Urinary bladder (tissue), 4 donors: ENCODE results near the gene PPP2R2B. TPM values are rescaled to one million over a fixed set of nuclear protein-coding genes. Genes with fewer than 3 reads are reported as not detected.

Experiments used
- DNase-seq: peaks from one replicate; pipeline ENCODE4 v3.0.0-alpha.2; 2015; ENCODE audit errors: extremely low spot score
- H3K27ac ChIP-seq: one replicate; pipeline ENCODE4 v1.5.1; 2013; ENCODE audit warnings: low read depth, mild to moderate bottlenecking, moderate library complexity
- H3K36me3 ChIP-seq: one replicate; pipeline ENCODE4 v1.6.1; 2013; ENCODE audit warnings: mild to moderate bottlenecking, moderate library complexity; ENCODE audit not compliant: insufficient read depth
- H3K4me1 ChIP-seq: one replicate; pipeline ENCODE4 v1.6.1; 2013; ENCODE audit warnings: mild to moderate bottlenecking, moderate library complexity; ENCODE audit not compliant: insufficient read depth
- H3K4me3 ChIP-seq: one replicate; pipeline ENCODE4 v1.5.1; 2013; ENCODE audit warnings: low read depth, low read length
- WGBS: extraction: QIAGEN DNeasy Blood & Tissue Kit; methylation state at CpG from one replicate; pipeline ENCODE4 v1.1.7; 2013; 5-methylcytosine and 5-hydroxymethylcytosine counted together
- polyA plus RNA-seq: library from polyadenylated mRNA; stranded (reverse); fragments of 200-250 nt; gene quantifications from one replicate; pipeline ENCODE4 v1.2.3, GENCODE V29; 2013
- total RNA-seq: library from RNA; depleted of rRNA; stranded (reverse); fragments of >200 nt; gene quantifications from one replicate; pipeline ENCODE4 v1.2.3, GENCODE V29; 2014
- donor health status: healthy with polysubstance abuse.
- donor health status: healthy.

Gene PPP2R2B
- total and polyA plus RNA-seq, 2 donors = 9.8 to 11.8 TPM

DNA sequence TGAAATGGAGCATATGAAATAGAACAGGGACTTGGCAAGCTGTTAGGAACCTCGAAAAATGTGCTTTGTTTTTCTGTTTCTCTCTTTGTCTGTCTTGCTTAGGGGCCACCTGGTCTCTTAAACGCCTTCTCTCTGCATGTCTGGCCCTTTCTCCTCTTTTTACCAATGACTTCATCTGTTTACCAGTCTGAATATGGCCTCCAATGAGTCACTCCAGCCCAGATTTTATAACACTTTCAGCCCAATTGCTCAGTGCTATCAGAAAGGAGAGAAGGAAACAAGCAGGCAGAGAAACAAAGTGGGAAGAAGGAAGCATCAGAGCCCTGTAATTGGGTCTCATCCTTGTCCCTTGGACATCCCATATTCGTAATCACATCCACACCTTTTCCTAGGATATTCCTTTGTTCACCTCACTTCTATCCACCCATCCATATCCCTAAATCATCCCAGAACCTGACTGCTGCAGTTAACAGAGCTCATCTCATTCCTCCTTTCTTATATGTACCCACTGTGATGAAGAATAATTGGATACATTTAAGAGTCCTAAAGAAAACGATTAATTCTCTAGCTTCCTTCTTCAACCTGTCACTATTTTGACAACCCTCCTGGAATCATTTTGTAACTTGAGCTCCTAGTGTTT, 210.8 kb downstream of the PPP2R2B start:
- Histone ChIP-seq H3K4me1 (no peaks in the 10 kb centered on the region), H3K4me3 (no peak overlapping the region), H3K27ac (no peak overlapping the region), H3K36me3 (no peaks in the 10 kb centered on the region)
- WGBS = 33% methylated on average over 4 of the region's 4 CpGs
- no peak for DNase-seq

DNA sequence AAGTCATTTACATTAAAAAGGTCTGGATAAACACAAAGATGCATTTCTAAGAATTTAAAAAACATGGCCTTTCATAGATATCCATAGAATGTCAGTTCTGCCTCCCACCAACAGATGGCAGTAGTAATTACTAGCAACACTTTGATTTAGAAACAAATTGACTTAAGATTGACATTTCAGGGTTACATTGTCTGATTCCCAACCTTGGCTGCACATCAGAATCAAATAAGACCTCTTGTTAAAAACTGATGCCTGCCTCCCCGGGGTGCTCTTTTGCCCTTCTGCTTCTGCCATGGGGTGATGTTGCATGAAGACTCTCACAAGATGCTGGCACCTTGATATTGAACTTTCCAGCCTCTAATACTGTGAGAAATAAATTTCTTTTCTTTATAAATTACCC, 216.3 kb downstream of the PPP2R2B start:
- DNase-seq = no peak
- no peaks in the 10 kb centered on the region for H3K36me3 ChIP-seq
- H3K4me3 ChIP-seq = no peak overlapping the region
- H3K27ac ChIP-seq = no peak overlapping the region
- no peaks in the 10 kb centered on the region for H3K4me1 ChIP-seq
- WGBS = 88% methylated on average over 1 of the region's 1 CpG

DNA sequence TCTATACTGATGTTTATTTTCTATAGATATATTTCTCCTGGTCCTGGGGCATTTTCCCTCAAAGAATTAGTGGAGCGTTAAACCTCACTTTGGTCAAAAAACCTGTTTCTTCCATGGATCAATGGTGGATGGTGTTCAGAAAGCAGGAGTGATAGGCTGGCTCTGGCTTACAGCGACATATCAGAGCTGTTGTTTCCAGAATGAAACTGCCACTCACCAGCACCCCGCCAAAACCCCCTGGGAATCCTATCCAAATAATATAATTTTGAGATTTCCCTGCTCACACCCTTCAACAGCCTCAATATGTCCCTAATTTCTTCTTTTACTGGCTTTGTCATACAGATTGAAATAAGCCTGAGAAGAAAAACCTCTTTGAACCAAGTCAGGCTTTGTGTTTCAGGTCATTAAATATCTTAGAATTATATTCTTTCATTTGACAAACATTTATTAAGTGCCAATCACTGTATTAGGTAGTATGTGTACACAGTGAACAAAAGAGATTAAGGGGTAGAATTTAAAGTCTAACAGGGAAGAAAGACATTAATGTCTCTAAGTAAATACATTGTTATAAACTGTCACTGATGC, 218.1 kb downstream of the PPP2R2B start:
- WGBS = 86% methylated on average over 3 of the region's 3 CpGs
- DNase-seq = no peak
- H3K4me3 ChIP-seq = no peak overlapping the region
- no peaks in the 10 kb centered on the region for H3K36me3 ChIP-seq
- H3K27ac ChIP-seq = no peak overlapping the region
- H3K4me1 ChIP-seq = no peaks in the 10 kb centered on the region

DNA sequence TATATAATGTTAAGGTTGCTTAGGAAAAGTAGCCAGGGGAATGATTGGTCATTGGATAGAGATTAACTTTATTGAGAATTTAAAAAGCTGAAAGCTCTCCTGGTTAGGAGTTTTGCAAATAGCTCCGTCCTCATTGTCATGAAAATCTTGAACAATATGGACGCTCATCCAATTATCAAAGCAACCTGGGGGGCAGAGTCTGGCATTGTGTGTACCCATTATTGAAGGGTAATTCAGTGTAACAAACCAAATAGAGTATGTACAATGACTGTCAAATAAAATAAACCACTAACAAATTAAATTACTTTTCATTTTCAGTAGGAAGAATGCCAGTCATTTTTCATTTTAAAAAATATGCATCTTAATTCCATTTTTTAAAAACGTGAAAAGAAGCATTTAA, 218.6 kb downstream of the PPP2R2B start:
- WGBS = 74% methylated on average over 3 of the region's 3 CpGs
- no peak overlapping the region for H3K4me3 ChIP-seq

DNA sequence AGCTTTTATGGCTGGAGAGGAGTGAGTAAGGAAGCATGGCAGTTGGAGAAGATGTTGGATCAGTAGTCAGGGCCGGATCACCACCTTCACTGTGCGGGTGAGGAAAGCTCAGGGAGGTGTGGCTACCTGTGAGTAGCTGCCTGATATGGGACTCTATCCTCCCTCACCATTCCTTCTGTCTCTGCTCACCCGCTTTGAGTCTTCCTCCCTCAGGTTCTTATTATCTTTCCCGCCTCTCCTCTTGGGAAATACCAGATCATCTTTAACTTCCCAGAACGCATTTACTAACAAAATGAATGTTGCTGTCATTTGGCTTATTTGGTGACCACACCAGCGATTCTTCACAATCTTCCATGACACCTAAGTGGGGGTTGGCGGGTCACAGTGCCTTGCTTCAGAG, 221.9 kb downstream of the PPP2R2B start:
- 88% methylated on average over 7 of the region's 7 CpGs for WGBS
- no peak overlapping the region for H3K4me3 ChIP-seq
- DNase-seq = no peak
- H3K27ac ChIP-seq = no peak overlapping the region
- no peaks in the 10 kb centered on the region for H3K36me3 ChIP-seq
- no peaks in the 10 kb centered on the region for H3K4me1 ChIP-seq

More for the DNA sequence above, 218.6 kb downstream of the PPP2R2B start:
- Histone ChIP-seq H3K36me3 (no peaks in the 10 kb centered on the region), H3K4me1 (no peaks in the 10 kb centered on the region), H3K27ac (no peak overlapping the region)
- no peak for DNase-seq

DNA sequence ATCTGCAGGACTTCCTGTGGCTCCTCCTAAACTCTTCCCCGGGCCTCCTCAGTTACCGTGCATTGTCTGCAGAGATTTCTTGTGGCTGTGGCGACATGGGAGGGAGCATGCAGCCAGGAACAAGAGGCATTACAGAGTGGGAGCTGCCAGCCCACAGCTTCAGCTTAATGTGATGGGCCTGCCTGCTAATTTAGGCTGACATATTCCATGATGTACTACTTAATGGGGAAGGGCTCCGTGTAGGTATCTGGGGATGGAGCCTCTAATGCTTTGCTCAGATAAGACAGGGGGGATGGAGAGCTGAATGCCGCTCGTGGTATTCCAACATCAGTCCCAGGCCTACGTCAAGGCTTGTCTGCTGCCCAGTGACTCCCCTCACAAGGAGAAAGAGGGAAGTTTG, 225.0 kb downstream of the PPP2R2B start:
- Histone ChIP-seq H3K36me3 (no peaks in the 10 kb centered on the region), H3K27ac (no peak overlapping the region), H3K4me1 (no peaks in the 10 kb centered on the region), H3K4me3 (no peak overlapping the region)
- no peak for DNase-seq
- 62% methylated on average over 7 of the region's 7 CpGs for WGBS

DNA sequence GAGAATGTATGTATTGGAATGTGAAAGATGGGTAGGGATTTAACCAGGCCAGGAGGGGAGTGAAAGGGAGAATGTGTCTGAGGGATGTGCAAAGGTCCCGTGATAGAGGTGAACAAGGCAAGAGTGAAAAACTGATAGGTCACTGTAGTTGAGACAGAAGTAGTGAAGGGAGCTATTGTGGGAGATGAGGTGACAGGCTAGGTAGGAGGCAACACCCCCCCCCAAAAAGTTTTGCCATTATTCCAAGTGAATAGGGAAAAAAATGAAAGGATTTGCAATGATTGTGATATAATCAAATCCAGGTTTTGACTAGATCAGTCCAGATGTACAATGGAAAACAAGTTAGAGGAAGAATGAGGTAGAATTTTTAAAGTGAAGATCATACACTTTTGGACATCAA, 226.0 kb downstream of the PPP2R2B start:
- 90% methylated on average over 1 of the region's 1 CpG for WGBS

DNA sequence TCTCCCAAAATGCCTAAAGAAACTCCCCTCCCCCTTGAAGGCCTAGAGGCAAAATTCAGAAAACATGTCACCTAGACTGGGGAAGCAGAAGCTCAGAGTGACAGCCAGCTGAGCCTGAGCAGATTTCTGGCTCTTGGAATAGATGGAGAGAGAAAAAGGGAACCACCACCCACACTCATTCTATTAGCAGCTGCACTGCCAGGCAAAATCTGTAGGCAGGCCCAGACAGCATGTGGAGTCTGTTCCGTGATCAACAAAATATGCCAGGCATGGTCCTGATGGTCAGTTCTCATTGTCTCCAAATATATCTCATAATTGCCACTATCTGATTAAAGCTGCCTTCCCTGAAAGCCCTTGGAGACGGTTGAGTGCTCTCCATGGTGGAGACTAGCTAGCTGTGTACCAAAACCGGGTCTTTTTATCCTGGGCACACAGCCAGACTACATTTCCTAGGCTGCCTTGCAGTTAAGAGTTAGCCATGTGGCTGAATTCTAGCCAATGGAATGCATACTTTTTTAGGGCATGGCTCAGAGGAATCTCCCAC, 230.8 kb downstream of the PPP2R2B start:
- no peaks in the 10 kb centered on the region for H3K4me1 ChIP-seq
- H3K27ac ChIP-seq = no peak overlapping the region
- no peak overlapping the region for H3K4me3 ChIP-seq
- H3K36me3 ChIP-seq = no peaks in the 10 kb centered on the region
- no peak for DNase-seq
- 47% methylated on average over 3 of the region's 3 CpGs for WGBS

More for the DNA sequence above, 226.0 kb downstream of the PPP2R2B start:
- Histone ChIP-seq H3K4me3 (no peak overlapping the region), H3K27ac (no peak overlapping the region), H3K36me3 (no peaks in the 10 kb centered on the region), H3K4me1 (no peaks in the 10 kb centered on the region)
- DNase-seq = no peak

DNA sequence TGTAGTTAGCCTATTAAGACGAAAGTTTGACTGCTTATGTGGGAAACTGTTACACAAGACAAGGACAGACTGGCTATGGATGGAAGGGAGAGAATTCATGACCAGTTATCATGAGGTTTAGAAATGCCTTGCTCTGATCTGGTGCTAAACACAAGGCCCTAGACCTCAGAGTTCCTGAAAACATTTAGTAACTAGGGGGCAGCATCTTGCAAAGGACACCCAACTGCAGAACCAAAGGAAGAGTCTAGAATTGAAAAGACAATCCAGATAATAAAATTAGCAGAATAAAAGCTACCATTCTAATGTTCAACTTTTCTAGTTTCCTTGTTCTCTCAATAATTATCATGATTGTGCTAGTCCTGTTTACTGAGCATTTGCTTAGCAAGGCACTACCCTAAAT, 232.1 kb downstream of the PPP2R2B start:
- Histone ChIP-seq H3K4me1 (no peaks in the 10 kb centered on the region), H3K4me3 (no peak overlapping the region), H3K36me3 (no peaks in the 10 kb centered on the region), H3K27ac (no peak overlapping the region)
- DNase-seq = no peak
- 87% methylated on average over 1 of the region's 1 CpG for WGBS

DNA sequence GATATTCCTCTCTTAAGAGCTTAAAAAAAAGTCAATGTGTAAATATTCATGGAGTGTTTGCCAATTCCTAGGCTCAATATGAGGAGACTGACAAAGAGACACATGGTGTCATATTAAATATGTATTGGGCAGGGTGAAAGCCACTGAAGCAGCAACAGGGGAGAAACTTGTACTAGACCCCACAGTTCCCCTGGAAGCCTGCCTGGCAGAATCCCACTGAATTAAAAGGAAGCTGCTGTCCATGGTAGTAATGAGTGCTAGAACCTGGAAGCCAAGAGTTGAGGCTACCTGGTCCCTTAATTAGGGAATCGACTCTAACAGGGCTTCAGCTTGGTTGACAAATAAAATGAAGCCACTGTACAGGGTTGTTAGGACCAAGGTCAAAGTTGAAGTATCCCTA, 233.2 kb downstream of the PPP2R2B start:
- no peak for DNase-seq

DNA sequence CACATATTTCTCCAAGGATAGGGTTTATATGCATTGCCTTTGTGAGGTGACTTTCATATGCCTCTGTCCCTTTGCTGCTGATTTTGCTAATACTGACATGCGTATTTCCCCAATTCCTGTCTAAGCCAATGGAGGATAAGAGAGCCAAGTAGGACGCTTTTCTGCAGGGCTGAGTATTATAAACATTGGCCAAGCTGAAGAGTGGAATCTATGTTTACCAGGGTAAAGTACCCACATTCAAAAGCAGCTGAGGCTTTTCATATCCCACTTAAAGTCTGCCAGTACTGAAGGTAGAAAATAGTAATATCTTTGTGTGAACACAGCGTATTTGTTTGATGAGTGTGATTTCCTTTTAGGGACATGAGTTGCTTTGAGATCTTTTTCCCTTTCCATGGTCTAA, 233.7 kb downstream of the PPP2R2B start:
- H3K36me3 ChIP-seq = no peaks in the 10 kb centered on the region
- 53% methylated on average over 3 of the region's 3 CpGs for WGBS
- no peak overlapping the region for H3K4me3 ChIP-seq
- H3K27ac ChIP-seq = no peak overlapping the region
- DNase-seq = no peak
- no peaks in the 10 kb centered on the region for H3K4me1 ChIP-seq

More for the DNA sequence above, 233.2 kb downstream of the PPP2R2B start:
- Histone ChIP-seq H3K27ac (no peak overlapping the region), H3K36me3 (no peaks in the 10 kb centered on the region), H3K4me1 (no peaks in the 10 kb centered on the region), H3K4me3 (no peak overlapping the region)
- 70% methylated on average over 1 of the region's 1 CpG for WGBS

DNA sequence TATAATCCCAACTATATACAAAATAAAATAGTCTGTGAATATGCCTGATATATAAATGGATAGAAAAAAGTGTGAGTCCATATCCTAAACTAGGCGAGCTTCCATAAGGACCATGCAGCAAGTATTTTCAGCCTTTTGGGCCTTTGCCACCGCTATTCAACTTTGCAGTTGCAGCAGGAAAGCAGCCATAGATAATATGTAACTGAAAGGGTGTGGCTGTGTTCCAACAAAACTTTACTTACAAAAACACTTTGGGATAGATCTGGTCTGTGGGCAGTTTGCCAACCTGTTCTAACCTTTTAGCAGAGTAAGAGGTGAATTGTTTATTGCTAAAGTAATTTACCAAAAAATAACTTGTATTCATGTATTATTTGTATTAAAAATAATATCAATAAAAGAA, 234.8 kb downstream of the PPP2R2B start:
- Histone ChIP-seq H3K36me3 (no peaks in the 10 kb centered on the region), H3K4me3 (no peak overlapping the region), H3K4me1 (no peaks in the 10 kb centered on the region), H3K27ac (no peak overlapping the region)
- DNase-seq = no peak
- 33% methylated on average over 2 of the region's 2 CpGs for WGBS

DNA sequence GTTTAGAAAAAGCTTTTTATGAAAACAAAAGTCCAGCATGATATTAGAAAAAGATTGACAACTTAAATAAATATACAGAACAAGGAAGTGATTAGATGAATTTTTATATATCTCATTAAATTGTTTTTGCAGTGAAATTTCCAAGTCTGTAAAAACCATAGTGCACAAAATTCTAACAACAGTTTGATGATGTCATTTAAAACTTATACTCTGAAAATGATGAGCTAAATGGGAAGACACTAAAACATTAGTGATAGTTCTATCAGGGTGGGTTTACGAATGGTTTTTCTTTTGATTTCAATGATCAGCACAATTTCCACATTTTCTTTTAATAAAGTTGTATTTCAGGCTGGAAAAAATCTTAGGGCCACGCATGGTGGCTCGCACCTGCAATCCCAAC, 236.1 kb downstream of the PPP2R2B start:
- H3K4me1 ChIP-seq = no peaks in the 10 kb centered on the region
- H3K27ac ChIP-seq = no peak overlapping the region
- H3K36me3 ChIP-seq = peaks cover 2% of the 10 kb centered on the region
- H3K4me3 ChIP-seq = no peak overlapping the region
- no peak for DNase-seq
- 93% methylated on average over 3 of the region's 3 CpGs for whole genome bisulfite sequencing

DNA sequence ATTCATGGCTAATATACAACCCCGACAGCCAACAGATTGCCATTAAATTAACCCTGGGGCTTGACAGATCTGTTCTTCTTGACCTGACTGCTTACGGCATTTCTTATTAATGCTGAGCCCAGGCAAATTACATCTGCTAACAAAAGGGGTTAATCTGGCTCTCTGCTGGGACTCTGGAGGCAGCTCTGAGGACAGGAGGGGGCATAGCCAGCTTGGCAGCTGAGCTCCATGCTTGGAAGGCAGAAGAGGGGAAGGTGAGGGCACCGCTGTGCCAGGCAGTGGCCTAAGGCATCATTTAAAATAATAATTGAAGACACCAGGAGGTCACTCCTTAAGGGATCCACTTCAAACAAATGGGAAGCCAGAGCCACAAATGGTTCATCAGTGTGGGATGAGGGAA, 236.6 kb downstream of the PPP2R2B start:
- Histone ChIP-seq H3K27ac (no peak overlapping the region), H3K4me1 (no peaks in the 10 kb centered on the region), H3K36me3 (peaks cover 2% of the 10 kb centered on the region), H3K4me3 (no peak overlapping the region)
- DNase-seq = no peak
- WGBS = 85% methylated on average over 3 of the region's 3 CpGs
